Duodenal mucosa (tissue), 2 donors: Measurements from ENCODE around the gene AHRR.
A peak's percentile ranks its signal among the peaks of the same experiment; 100 is the strongest.
"Not testable (repeated sequence)": the region's sequence is repeated elsewhere in the genome, so short reads cannot be mapped to it uniquely, and the experiment has no call there.

Experiments
- H3K27ac ChIP-seq: one replicate; pipeline ENCODE4 v1.7.0; 2013; ENCODE audit warnings: low read depth, low read length
- H3K27me3 ChIP-seq, 2 donors: one replicate each; pipeline ENCODE4 v1.7.0; 2013; ENCODE audit warnings: low read length in 2 of 2, control low read depth in 1 of 2; ENCODE audit not compliant: insufficient read depth in 2 of 2, control insufficient read depth in 1 of 2
- H3K36me3 ChIP-seq, 2 donors: one replicate each; pipeline ENCODE4 v1.7.0; 2013; ENCODE audit warnings: low read length in 2 of 2, control low read depth in 1 of 2; ENCODE audit not compliant: insufficient read depth in 2 of 2, control insufficient read depth in 1 of 2
- H3K4me1 ChIP-seq, 2 donors: one replicate each; pipeline ENCODE4 v1.7.0; 2013; ENCODE audit warnings: low read length in 2 of 2, control low read depth in 1 of 2; ENCODE audit not compliant: insufficient read depth in 2 of 2, control insufficient read depth in 1 of 2
- H3K4me3 ChIP-seq, 2 donors: one replicate each; pipeline ENCODE4 v1.7.0; 2013; ENCODE audit warnings: low read length in 2 of 2, low read depth in 1 of 2
- H3K9ac ChIP-seq, 2 donors: one replicate each; pipeline ENCODE4 v1.7.0; 2013; ENCODE audit warnings: low read length in 2 of 2, low read depth in 1 of 2
- H3K9me3 ChIP-seq, 2 donors: one replicate each; pipeline ENCODE4 v1.7.0; 2013; ENCODE audit warnings: low read length in 2 of 2, control low read depth in 1 of 2; ENCODE audit not compliant: control insufficient read depth in 1 of 2

Gene AHRR

DNA sequence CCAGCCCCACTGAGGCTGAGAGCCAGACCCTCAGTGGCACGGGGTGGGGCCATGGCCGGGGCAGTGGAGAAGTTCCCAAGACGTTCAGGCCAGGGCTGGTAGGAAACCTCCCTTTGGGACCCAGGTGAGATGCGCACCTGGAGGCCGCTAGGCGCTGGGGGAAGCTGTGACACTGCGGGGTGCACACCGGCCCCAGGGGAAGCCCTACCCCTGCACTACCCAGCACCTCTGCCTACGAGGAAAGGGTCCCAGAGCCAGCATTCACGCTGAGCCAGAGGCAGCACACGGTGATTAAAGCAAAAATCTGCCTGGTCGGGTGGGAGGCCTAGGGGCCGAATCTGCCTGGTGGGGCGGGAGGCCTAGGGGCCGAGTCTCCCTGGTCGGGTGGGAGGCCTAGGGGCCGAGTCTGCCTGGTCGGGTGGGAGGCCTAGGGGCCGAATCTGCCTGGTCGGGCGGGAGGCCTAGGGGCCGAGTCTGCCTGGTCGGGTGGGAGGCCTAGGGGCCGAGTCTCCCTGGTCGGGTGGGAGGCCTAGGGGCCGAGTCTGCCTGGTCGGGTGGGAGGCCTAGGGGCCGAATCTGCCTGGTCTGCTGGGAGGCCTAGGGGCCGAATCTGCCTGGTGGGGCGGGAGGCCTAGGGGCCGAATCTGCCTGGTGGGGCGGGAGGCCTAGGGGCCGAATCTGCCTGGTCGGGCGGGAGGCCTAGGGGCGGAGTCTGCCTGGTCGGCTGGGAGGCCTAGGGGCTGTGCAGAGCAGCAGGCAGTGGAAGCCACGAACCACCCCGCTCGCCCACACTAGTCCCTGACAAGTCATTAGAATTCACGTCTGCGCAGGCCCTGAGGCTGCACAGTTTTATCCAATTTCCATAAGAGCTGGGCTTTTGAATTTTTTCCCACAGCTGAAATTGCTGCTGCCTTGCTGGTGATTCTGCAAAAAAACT is 93.7 kb downstream of the AHRR start:
- not testable (repeated sequence) for H3K4me1 ChIP-seq, H3K9me3 ChIP-seq, H3K36me3 ChIP-seq, H3K27ac ChIP-seq, H3K27me3 ChIP-seq, H3K4me3 ChIP-seq
- H3K9ac ChIP-seq: peak overlapping the region in 1 of 2 donors; percentile 55

DNA sequence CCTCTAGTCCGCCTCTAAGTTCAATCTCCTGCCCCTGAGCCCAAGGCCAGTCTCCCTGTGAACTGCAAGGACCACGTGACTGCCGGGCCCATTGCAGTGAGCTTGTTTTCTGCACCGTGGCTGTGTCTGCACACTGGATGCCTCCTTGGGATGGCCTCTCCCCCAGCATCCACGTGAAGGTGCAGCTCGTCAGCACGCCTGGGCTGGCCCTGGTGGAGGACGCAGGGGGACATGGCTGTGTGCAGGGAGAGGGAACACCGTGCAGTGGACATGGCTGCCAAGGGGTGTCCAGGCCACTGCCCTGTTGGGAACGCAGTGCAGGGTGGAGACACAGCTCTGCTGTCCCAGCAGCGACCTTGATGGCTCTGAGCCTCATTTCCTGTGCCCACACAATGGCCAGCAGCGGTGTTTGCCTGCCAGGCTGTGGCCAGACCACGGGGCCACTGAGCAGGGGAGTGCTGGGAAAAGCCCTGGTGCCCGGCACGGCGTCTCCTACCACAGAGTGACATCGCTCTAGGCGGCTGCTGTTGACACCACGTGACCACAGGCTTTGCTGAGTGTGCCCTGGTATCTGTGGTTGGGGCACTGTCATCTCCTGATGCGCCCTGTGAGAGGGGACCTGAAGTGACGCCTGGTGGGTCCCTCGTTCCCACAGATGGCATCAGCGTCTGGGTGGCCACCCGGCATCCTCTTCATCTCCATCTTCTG is 94.6 kb downstream of the AHRR start:
- Histone ChIP-seq H3K4me3 (no peak overlapping the region), H3K9me3 (no peaks in the 10 kb centered on the region), H3K27ac (no peak overlapping the region)

DNA sequence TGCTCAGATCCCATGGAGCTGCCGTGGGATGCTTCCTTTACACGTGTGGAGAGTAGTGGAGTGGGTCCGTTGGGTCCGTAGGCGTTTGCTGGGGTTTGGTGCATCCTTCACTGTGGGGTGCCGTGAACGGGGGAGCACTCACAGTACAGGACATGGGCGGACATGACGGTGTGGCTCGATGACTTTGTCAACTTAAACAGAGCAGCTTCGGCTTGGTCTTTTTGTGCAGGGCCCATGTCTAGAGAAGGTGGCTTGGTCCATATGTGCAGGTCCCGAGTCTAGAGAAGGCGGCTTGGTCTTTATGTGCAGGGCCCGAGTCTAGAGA is 95.1 kb downstream of the AHRR start:
- no peak overlapping the region for H3K4me3 ChIP-seq
- no peaks in the 10 kb centered on the region for H3K9me3 ChIP-seq
- H3K27ac ChIP-seq: no peak overlapping the region
- no peaks in the 10 kb centered on the region for H3K27me3 ChIP-seq
- H3K36me3 ChIP-seq: no peaks in the 10 kb centered on the region
- no peak overlapping the region for H3K9ac ChIP-seq
- peaks cover 0 to 6% of the 10 kb centered on the region in 2 donors for H3K4me1 ChIP-seq

More for the DNA sequence above, 94.6 kb downstream of the AHRR start:
- Histone ChIP-seq H3K9ac (peak overlapping the region in 1 of 2 donors; percentile 22), H3K4me1 (peaks cover 0 to 6% of the 10 kb centered on the region in 2 donors), H3K36me3 (no peaks in the 10 kb centered on the region), H3K27me3 (no peaks in the 10 kb centered on the region)

DNA sequence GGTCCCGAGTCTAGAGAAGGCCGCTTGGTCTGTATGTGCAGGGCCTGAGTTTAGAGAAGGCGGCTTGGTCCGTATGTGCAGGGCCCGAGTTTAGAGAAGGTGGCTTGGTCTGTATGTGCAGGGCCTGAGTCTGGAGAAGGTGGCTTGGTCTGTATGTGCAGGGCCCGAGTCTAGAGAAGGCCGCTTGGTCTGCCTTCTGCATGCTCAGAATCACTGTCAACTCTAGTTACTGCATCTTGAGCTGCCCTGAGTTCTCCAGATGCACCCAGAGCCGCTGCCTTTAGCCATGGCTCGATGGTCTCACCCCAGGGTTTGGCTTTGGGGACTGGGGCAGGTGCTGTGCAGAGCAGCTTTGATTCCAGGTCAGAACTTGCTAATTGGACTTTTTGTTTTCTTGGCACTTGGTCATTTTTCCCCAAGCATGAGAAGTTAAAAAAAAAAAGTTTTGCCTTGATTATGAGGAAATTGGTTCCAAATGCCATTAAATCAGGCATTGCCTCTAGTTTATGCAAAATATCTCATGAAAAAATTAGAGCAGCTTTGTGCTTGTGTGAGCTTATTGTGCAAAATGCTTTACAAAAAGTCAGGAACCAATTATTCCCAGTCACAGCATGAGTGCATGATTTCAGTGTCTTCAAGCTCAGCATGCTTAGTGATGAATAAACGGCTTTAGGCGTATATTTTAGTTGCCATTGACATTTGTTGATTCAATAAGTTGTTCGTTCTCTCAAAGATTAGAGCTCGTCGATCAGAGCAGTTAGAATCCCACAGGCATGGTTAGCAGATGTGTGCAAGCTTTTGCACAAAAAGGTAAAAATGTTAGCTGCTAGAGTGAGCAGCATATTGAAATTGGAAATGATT is 96.0 kb downstream of the AHRR start:
- Histone ChIP-seq H3K4me1 (peaks cover 0 to 6% of the 10 kb centered on the region in 2 donors), H3K9ac (no peak overlapping the region), H3K27me3 (no peaks in the 10 kb centered on the region), H3K27ac (no peak overlapping the region), H3K36me3 (no peaks in the 10 kb centered on the region), H3K4me3 (no peak overlapping the region), H3K9me3 (no peaks in the 10 kb centered on the region)

DNA sequence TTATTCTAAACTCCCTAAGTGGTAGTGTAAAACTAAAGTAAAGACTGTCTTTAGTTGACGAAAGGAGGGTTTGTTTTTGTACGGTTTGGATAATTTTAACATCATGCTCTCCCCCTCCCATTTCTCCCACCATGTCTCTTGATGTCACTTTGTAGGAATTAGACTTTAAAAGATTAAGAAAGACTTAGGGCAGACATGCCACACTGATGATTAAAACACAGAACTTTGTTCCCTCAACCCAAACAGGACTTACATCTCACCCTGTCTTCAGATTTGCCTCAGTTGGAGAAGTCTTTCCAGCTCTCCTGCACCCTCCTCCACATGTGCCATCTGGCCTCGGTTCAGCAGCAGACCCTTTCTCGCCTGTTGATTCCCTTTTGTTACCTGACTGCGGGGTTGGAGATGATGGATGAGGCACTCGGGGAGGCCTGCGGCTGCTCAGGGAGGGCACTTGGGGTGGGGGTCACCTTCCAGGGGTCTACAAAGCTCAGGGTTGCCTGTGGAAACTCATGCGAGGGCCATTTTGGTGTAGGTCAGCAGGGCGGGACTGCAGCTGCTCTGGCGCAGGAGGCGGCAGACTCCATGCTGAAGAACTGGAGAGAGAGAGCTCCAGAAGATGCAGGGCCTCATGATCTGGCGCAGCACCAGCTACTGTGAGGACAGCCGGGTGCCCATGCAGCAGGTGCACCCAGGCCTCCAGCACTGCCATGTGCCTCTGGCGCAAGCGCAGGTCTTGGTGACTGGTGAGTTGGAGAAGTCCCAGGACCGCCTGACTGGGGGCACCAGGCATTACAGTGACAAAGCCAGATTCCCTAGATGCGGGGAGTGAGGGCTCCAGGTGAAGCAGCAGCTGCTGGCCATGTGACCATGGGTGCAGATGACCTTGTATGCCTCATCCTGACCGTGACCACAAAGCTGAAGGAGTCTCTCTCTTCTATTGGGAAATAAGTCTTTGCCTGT is 96.9 kb downstream of the AHRR start:
- Histone ChIP-seq H3K27ac (no peak overlapping the region), H3K27me3 (no peaks in the 10 kb centered on the region), H3K9ac (no peak overlapping the region), H3K36me3 (no peaks in the 10 kb centered on the region), H3K4me3 (no peak overlapping the region), H3K4me1 (peaks cover 0 to 6% of the 10 kb centered on the region in 2 donors), H3K9me3 (no peaks in the 10 kb centered on the region)

DNA sequence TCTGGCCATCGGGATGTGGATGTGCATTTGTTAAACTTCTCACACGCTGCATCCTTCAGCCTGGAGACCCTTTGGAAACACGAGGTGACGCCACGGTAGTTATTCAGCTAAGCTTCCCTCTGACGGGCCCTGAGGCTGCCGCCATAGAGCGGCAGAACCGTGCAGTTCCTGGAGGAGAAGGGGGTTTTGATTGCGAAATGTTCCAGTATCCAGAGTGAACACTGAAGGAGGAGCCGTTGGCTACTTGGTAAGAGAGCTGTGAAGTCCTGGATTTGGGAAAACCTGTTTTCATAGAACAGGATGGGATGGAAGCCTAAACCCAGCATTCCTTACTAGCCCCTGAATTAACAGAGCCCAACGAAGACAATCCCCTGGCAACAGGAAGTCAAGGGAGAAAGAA is 98.5 kb downstream of the AHRR start:
- Histone ChIP-seq H3K4me1 (peaks cover 0 to 4% of the 10 kb centered on the region in 2 donors), H3K9ac (no peak overlapping the region), H3K27ac (no peak overlapping the region)

DNA sequence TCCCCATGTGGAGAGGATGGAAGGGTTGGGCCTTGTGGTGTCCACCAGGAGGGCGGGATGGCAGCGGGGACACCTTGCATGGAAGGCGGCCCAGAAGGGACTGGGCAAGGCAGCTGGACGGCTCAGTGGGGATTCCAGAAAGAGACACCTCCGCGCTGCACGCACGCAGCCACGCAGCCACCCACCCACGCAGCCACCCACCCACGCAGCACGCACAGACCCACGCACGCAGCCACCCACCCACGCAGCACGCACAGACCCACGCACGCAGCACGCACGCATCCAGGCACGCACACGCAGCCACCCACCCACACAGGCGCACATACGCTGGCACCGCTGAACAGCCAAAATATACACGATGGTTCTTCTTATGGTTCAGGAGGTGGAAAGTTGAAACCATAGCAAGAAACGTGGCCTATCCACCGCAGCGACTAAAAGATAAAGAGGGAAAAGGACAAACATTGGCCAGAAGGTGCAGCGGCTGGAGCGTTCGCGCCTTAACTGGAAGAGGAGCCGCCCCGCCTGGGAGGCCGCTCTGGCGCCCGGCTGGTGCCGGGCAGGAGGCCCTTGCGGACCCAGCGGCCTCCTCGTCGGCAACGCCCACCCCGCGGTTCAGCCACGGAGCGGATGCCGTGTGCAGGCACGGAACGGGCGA is 99.2 kb downstream of the AHRR start:
- no peaks in the 10 kb centered on the region for H3K9me3 ChIP-seq
- H3K27ac ChIP-seq: no peak overlapping the region
- H3K36me3 ChIP-seq: no peaks in the 10 kb centered on the region
- H3K4me3 ChIP-seq: no peak overlapping the region
- H3K9ac ChIP-seq: no peak overlapping the region
- no peaks in the 10 kb centered on the region for H3K27me3 ChIP-seq
- peaks cover 0 to 4% of the 10 kb centered on the region in 2 donors for H3K4me1 ChIP-seq

More for the DNA sequence above, 98.5 kb downstream of the AHRR start:
- Histone ChIP-seq H3K36me3 (no peaks in the 10 kb centered on the region), H3K9me3 (no peaks in the 10 kb centered on the region), H3K4me3 (no peak overlapping the region), H3K27me3 (no peaks in the 10 kb centered on the region)

DNA sequence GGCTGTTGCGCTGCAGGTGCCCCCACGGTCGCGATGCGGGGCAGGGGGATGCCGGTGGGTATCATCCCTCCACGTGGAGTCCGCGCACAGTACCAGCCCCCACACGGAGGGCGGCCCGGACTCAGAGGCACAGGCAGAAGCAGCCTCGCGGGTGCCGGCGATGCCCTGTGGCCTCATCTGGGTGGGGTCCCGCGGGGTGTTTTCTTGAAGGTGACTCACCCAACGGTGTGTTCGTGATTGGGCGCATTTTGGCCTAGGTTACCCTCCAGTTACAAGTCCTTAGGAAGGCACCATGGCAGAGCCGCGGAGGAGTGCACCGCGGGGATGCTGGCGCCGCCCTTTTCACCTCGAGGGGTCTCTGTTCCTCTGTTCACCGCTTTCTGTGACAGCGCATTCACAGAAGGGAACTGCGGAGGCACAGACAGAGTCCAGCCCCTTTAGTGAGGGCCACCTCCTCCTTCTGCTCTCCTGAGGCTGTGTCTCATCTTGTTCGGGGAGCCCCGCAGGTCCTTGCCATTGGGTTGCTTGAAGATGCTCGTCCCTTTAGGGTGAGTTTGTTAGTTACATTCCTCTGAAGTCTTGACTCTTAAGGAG is 99.9 kb downstream of the AHRR start:
- H3K36me3 ChIP-seq: no peaks in the 10 kb centered on the region
- no peak overlapping the region for H3K27ac ChIP-seq
- no peaks in the 10 kb centered on the region for H3K27me3 ChIP-seq
- no peak overlapping the region for H3K9ac ChIP-seq
- H3K9me3 ChIP-seq: no peaks in the 10 kb centered on the region
- no peak overlapping the region for H3K4me3 ChIP-seq
- H3K4me1 ChIP-seq: no peaks in the 10 kb centered on the region

DNA sequence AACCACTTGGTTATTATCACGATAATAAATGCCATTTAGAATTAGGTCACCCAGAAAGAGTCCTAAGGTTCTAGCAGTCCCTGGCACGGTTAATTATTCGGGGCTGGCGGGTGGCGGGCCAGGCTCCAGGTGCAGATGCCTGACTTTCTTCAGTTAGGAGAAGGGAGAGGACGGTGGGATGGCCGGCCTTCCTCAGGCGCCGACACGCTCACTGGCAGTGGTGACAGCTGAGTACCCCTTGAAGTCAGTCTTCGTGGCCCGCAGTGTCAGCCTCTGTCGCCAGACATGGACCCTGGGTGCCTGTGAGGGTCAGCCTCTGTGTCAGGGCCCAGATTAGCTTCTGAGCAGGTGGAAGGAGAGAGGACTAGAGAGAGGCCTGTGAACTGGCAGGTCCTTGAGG is 100.4 kb downstream of the AHRR start:
- Histone ChIP-seq H3K9ac (no peak overlapping the region), H3K27me3 (no peaks in the 10 kb centered on the region)

More for the DNA sequence above, 100.4 kb downstream of the AHRR start:
- H3K4me3 ChIP-seq: no peak overlapping the region
- no peaks in the 10 kb centered on the region for H3K4me1 ChIP-seq
- no peaks in the 10 kb centered on the region for H3K9me3 ChIP-seq
- H3K36me3 ChIP-seq: no peaks in the 10 kb centered on the region
- H3K27ac ChIP-seq: no peak overlapping the region
